DMS53 (cell line): ENCODE measurements around the gene MRM2.

ENCODE experiments used
- DNase-seq: peaks from one replicate; lab custom pipeline; 2025; lab: John Stamatoyannopoulos, UW

The MRM2 gene

DNA sequence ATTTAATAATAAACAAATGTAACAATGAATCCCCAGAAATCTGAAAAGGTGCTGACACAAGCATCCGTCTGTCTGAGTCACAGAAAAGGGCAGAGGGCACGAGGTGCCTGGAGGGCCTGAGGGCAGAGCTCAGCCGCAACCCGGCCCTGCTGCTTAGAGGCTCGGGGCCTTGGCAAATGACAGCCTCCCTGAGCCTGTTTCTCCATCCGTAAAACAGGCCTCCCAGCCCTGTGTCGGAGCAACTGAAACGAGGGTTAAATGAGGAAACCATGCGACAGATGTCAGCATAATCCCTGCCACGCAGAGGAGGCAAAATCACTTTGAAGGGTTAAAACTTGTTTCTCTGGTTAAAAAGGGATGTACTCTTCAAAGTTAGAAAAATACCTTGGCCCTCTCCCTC is 24.9 kb upstream of the MRM2 start:
- DNase-seq = no peak

DNA sequence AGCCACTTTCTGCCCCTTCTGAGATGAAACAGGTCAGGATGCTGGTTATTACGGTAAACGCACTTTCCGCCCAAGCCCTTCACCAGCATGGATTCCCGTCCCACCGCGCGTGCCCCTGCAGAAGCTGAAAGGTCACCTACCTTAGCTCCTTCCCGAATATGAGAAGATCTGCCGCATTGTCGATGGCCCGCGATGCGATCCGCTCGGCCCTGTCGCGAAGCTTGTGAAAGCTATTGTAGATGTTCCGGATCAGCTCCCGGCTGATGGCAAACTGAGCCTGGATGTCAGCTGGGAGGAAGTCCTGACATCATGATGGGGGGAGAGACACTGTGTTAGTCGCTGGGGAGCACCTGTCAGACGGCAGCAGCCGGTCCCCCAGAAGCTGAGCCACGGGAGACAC is 22.2 kb upstream of the MRM2 start:
- DNase-seq = no peak

DNA sequence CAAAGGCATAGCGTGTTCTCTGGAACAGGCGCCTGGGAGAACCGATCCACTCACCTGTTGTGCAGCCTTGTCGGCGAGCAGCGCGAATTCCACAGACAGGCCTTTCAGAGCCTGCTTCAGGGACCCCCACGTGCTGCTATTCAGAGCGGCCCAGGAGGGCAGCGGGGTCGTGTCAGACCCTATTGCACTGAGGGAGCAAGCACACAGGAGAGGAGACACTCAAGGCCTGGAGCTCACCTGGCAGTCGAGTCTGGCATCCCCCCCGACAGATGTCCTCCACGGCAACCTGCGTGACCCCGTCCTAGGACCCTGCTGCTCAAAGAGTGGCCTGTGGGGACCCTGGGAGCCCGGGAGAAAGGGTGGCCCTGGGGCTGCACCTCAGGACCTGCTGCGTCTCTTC is 21.2 kb upstream of the MRM2 start:
- no peak for DNase-seq

GRCh38 chr7:2261611-2262010 is 19.6 kb upstream of the MRM2 start:
- DNase-seq = no peak

DNA sequence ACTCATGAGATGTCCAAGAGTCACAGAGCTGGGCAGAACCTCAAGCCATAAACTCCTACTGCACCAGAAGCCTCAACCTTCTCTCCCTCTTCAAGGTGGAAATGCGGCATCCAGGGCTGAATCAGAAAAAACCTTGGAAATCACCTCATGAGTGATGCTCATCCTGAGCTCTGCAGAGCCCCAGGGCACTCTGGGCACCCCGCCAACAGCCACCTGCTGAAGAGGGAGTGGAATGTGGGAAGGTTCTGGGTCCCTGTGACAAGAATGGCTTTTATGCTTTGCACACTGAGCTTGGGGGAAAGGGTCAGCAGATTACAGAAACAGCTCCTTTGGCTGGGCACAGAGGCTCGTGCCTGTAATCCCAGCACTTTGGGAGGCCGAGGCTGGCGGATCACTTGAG is 18.8 kb upstream of the MRM2 start:
- DNase-seq = peak; percentile 52

- DNase-seq = no peak
Measured at GRCh38 chr7:2259480-2259879, 17.5 kb upstream of the MRM2 start.

DNA sequence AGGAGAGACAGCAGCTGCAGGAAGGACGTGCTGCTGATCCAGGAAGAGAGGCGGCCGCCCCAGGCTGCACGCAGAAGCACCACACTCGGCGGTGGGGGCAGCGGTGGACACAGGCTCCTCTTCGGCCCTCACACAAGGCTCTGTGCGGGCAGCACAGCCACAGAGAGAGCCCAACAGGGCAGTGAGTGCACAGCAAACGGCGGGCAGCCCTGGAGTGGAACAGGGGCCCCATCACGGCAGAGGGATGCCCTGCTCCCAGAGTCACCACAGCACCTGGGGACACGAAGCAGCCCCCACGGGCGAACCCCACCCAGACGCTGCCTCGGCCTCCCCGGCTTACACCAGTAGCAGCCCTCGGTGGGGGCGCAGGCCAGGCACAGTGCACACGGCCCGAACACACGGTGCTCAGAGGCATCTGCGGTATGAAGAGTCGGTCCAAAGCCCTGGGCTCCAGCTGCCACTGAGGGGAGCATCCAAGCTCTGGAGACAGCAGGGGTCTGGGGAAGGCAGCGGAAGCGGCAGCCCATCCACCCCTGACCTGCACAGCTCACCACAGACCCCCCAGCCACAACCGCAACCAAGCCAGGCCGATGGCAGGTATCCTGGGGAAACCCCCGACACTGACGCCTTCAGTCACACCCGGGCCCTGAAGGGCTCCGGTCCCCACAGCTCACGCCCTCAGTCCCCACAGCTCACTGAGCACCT is 16.8 kb upstream of the MRM2 start:
- DNase-seq = no peak

- no peak for DNase-seq
Measured at GRCh38 chr7:2257651-2258050, 15.6 kb upstream of the MRM2 start.

GRCh38 chr7:2257046-2257551 is 15.1 kb upstream of the MRM2 start:
- DNase-seq = no peak

DNA sequence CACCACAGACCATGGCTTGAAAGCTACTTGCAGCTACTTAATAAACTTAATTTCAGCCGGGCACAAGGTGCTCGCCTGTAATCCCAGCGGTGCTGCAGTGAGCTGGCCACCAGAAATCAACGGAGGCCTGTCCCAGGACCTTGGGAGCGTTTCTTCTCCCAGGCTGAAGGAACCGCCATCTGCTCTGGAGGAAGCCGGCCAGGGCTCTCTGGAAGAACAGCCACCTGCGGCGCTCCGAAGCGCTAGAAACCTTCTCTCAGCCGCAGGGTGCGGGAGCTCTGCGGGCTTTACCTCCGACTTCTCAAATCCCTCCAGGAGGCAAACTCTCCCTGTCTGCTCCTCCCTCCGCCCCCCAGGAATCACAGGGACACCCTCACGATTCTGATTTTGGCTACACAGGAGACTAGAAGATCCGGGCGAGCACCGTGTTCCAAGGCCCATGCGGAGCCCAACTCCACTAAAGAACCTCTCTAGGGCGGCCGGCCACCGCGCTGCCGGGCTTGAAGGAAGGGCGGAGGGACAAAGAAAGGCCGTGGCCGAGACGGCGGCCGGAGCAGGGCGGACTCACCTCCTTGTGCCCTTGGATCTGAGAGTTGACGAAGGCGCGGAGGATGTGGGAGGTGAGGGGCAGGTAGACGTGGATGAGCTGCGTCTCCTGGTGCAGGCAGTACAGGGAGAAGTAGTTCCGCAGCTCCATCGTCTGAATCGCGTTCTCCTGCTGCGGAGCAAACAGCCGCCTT is 14.5 kb upstream of the MRM2 start:
- DNase-seq = no peak

- no peak for DNase-seq
Measured at GRCh38 chr7:2255145-2256139, 13.4 kb upstream of the MRM2 start.

DNA sequence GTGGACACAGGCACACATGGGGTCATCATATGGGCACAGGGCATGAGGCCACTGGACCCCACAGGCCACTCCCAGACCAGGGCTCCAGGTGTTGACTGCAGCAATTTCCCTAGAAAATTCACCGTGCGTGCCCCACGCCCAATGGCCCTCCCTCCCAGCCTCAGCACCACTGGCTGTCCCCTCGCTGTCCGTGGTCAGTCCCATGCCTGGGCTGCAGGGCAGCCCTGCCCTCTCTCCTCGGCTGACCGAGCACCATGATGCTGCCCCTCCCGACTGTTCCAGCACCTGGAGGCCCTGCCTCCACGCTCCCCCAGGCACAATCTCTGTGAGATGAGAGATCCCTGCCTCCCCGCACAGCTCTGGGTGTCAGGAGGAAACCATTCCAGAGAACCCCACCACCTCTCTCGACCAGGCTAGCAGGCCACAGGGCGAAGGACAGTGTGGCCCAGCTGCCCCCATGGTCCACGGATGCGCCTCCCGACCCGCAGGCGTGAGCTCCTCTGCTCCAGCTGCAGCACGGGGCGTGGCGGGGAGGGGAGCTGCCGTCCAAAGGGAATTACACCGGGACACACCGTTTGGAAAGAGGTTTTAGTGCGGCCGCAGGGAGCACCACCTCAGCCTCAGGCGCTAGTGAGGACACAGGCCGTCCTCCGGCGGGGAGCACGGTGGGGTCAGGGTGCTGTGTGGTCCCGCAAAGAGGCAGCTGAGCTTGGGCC is 12.6 kb upstream of the MRM2 start:
- DNase-seq = no peak

- no peak for DNase-seq
Measured at GRCh38 chr7:2253525-2254244, 11.7 kb upstream of the MRM2 start.

DNA sequence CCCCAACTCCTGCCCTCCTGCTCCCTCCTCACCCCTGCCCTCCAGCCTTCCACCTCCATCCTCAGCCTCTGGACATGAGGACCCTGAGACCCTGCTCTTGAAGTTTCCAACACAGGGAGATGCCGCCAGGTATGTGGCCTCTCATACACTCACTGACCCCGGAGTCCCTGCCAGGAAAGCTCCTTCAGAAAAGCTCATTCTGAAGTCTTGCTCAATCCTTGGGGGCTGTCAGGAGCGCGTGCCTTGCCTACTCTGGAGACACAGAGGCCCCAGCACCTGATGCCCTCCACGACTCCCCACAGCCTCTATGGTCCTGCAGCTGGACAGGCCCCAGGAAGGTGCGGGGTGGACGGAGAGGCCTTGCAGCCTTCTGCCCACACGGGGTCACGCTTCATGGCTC is 11.0 kb upstream of the MRM2 start:
- no peak for DNase-seq

GRCh38 chr7:2251841-2252771 is 10.1 kb upstream of the MRM2 start:
- DNase-seq = no peak

DNA sequence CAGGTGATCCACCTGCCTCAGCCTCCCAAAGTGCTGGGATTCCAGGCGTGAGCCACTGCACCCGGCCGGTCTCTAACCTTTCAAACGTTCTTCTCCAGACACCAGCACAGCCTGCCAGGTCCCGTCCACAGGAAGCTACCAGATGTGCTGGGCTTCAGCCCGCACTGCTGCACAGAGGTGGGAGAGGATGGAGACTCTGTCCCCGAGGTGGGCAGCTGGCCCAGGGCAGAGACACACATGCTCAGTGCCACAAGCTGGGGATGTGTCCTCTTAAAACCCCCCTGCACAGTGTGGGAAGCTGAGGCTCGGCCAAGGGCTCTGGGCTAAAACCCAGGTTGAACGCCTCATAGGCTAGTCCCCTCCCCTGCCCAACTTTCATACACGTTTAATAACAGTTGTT is 9.4 kb upstream of the MRM2 start:
- no peak for DNase-seq

DNA sequence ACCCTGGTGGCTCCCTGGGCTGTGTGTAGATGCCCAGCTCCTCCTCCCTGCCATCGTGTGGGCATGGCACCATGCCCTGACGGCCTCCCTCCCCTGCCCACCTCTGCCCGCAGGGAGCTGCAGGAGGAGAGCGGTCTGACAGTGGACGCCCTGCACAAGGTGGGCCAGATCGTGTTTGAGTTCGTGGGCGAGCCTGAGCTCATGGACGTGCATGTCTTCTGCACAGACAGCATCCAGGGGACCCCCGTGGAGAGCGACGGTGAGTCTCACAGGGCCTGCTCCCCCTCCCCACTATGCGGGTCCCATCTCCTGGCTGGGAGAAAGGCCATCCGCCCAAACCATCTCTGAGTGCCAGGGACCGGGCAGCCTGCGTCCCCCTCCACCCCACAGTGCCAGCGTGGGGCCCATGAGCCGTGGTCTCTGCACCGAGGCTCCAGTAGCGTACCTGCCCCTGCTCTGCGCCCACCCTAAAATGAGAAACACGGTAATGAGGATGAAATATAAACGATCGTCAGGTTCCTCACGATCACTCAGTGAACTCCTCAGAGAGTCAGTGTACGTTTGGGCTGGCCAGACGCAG is 7.8 kb upstream of the MRM2 start:
- no peak for DNase-seq

GRCh38 chr7:2248984-2249694 is 7.1 kb upstream of the MRM2 start:
- no peak for DNase-seq
